Measurements from ENCODE around the gene HSPA6.
"Not testable (repeated sequence)": the region's sequence is repeated elsewhere in the genome, so short reads cannot be mapped to it uniquely, and the experiment has no call there.

Gene HSPA6

DNA sequence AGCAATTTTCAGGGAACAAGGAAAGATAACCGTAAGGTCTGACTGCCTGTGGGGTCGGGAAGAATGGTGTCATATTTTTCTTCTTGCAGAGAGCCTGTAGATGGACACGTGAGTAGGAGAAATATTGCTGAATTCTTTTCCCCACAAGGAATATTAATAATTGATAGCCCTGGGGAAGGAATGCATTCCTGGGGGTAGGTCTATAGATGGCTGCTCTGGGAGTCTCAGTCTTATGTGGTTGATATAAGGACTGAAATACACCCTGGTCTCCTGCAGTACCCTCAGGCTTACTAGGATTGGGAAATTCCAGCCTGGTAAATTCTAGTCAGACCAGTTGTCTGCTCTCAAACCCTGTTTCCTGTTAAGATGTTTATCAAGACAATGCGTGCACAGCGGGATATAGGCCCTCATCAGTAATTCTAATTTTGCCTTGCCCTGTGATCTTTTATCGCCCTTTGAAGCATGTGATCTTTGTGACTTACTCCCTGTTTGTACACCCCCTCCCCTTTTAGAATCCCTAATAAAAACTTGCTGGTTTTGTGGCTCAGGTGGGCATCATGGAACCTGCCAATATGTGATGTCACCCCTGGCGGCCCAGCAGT, 12.8 kb downstream of the HSPA6 start:
- DNase-seq, result not testable (repeated sequence)

DNA sequence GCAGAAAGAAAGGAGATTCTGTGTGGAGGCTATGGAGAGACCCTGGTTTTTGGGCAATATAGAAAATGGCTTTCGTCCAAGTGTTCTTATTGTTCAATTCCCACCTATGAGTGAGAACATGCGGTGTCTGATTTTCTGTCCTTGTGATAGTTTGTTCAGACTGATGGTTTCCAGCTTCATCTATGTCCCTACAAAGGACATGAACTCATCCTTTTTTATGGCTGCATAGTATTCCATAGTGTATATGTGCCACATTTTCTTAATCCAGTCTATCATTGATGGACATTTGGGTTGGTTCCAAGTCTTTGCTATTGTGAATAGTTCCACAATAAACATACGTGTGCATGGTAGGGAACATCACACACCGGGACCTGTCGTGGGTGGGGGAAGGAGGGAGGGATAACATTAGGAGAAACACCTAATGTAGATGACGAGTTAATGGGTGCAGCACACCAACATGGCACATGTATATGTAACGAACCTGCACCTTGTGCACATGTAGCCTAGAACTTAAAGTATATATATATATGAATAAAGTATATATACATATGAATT, 14.7 kb downstream of the HSPA6 start:
- DNase-seq, result not testable (repeated sequence)

DNA sequence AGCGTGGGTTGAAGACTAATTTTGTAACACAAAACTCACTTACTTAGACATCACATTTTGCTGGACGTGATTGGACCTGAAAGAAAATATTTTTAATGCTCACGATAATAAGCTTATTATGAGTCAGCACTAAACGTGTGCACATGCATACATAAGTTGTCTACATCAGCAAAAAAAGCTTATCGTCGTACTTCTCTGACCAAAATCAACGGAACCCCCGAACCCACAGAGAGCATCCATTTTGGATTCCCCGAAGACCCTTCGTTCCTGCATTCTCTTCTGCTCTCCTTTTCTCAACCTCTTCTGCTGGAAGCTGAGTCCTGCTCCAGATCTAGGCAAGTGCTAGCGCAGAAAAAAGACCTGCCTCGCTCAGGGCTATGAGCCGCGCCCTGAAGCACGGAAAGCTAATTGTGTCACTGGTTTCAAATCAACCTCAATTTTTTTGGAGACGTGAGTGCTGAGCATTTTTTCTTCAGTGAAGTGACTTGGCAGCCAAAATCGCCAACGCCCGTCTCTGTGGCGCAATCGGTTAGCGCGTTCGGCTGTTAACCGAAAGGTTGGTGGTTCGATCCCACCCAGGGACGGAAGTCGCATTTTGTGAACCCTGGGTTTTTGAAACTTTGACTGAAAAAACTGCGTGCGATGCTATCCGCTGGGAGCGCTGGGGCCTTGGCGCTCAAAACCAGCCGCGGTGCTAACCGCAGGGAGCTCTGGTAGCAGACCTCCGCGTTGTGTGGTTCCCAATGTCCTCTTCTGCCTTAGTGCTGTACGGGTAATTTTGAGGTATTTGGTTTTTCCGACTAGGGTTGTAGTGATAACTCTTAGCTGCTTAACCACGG, 15.6 kb downstream of the HSPA6 start:
- not testable (repeated sequence) for DNase-seq

DNA sequence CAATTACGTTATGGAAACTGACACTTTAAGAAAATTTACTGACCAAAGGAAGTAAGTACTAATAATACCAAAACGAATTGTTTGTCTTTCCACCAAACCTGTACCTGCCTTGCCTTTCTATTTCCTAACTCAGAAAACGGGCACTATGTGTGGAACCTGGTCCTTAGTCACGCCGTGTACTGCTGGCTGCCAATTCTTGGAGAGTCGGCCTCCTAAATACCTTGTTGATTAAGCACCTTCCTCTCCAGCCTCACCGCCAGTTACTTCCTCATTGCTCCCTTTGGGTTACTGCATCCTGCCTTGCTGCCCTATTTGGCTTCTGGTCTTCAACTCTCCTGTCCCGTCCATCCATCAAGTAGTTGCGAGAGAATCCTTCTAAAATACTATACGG, 16.2 kb downstream of the HSPA6 start:
- not testable (repeated sequence) for DNase-seq

DNA sequence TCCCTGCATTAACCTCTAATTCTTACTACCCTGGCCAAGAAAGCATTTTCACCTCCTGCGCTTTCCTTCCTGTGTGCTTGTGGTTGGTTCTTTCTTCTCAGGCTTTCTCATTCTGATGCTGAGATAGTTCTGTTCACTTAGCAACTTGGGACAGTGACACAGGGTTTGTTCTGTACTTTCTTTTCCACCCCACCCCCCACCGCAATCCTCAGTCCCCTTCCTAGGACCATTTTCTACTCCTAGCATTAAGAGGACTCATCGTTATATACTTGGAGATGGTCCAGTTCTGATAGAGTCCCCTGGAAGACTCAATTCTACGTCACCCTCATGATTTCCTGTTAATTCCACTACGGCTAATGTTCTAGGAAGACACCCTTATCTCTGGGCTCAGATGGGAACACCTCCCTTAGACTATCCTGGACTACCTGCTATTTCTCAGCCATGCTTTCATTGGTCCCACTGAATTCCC, 17.8 kb downstream of the HSPA6 start:
- DNase-seq, result not testable (repeated sequence)

DNA sequence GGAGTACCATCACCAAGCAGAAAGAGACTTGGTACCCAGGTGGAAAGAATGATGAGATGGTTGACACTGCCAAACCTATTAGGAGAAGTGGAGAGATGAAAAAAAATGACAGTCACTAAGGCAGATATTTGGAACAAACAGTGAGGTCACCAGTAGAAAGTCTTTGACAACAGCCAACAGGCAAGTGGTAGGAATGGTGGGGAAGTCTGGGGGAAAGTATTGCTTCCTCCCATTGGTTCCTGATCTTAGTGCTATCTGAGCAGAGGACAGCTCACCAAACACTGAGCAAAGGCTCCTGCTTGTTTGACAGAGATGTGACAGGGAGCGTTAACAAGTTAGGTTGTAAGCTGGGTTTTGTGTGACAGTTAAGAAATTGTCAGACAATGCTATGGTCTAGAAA, 18.8 kb downstream of the HSPA6 start:
- DNase-seq, result not testable (repeated sequence)

DNA sequence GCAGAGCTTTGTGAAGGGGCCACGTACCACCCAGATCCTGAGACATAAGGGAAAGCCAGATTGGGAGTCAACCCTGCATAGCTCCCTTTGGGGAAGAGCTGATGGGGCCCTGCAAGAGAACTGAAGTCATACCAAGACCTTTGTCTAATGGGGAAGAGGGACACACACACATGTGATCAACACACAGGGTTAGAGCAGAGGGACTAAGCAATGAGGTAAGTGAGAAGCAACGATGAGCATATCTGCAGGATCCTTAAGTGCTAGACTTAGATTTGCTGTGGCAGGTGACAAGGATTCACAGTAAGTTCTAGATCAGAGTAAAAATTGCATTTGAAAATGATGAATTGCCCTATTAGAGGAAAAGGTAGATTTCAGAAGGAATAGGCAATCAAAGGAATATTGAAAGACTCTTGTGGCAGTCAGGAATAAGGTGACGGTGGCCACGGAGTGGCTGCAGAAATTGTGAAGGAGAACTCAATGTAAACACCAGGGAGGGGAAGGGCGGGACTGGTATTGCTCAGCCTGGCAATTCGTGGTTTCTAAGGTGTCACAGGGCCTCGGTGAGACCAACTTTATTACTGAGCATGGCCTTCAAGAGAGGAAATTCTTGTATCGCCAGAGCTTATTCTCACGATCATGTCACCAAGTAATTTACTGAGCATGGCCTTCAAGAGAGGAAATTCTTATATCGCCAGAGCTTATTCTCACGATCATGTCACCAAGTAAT, 20.8 kb downstream of the HSPA6 start:
- DNase-seq, result not testable (repeated sequence)

DNA sequence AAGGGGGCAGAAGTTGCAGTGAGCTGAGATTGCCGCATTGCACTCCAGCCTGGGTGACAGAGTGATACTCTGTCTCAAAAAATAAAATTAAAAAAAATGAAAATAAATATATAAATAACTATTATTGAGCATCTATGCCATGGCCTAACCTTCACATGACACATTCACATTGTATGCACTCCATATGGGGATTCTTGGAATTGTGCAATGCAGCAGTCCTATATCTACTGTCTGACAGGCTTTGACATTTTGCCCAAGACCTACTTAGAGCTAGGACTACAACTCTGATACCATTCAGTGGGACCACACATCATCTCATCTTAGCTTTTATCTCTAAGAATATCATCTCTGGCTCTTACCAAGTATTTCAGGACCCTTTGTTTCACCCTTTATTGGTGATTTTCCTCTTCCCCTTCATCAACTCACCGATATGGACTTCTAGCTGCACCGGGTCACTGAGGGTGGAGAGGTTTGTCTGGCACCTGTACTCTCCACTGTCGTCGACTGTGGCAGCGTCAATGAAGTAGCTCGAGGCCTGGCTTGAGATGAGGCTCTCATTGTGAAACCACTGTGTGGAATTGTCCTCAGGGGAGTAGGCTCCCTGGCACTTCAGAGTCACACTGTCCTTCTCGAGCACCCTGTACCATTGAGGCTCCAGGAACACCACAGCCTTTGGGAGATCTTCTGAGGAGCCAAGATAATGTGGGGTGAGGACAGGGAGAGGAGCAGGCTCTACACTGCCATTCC, 23.8 kb downstream of the HSPA6 start:
- not testable (repeated sequence) for DNase-seq

DNA sequence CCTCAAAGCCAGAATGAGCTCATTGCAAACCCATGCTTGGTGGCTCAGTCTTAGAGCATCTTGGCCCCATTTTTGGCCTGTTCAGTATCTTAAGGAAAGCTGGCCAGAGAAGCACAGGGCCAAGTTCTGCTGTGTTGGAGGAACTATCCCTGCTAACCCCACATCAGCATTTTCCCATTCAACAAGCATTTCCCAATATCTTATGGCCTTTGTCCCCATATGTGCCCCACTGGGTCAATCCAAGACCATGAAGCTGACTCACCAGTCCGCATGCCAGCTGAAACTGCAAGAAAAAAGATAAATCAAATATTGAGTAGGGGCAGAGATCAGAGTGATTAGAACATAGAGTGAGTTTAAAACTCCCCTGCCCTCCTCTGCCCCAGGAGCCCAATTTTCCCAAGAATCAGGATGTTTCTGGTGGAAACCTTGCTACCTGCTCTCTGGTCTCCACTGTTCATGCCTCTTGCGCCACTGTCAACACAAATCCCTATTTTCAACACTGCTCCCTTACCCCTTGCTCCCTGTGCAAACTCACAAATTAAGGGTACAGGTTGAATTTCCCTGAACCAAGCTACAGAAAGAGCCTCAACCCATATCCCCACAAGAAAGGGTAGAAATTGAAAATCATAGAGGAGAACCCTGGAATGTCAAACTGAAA, 24.5 kb downstream of the HSPA6 start:
- not testable (repeated sequence) for DNase-seq

DNA sequence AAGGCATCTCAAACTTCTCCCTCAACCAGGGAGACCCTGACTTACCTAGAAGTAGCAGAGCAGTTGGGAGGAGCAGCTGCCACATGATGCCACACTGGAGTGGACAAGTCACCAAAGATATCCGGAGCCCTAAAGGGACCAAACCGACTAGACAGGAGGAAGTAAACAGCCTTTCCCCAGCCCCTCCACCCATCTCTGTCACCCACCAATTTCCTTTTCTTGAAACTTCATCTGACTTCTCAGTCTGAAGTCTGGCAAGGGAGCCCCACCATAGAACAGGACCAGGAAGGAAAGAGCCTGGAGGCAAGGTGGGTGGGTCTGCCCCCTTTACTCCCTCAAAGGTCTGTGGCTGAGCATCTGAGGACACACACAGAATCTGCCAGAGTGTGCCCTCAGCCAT, 25.3 kb downstream of the HSPA6 start, which contains the start of gene FCGR3A:
Gene FCGR3A (minus strand): TSS at position 167 of the 400 bp plus-strand sequence. CDS start 82 bp downstream, at position 85.
- no peak for DNase-seq

DNA sequence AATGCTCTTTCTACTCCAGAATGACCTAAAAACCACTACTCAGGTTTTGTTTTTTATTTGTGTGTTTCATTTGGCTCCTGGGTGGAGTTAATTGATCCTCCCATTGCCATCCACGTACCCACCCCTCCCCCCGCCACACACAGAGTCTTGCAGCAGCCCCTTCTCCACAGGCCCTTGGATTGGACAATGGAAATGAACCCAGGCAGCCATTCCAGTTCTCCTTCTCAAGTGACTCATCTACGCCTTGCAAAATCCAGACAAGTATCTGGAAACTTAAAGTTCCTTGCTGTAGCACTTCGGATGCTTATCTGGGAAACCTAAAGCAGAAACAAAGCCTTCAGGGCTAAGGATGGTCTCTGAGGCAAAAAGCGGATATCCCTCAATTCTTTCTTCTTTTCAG, 26.6 kb downstream of the HSPA6 start:
- DNase-seq, result not testable (repeated sequence)

DNA sequence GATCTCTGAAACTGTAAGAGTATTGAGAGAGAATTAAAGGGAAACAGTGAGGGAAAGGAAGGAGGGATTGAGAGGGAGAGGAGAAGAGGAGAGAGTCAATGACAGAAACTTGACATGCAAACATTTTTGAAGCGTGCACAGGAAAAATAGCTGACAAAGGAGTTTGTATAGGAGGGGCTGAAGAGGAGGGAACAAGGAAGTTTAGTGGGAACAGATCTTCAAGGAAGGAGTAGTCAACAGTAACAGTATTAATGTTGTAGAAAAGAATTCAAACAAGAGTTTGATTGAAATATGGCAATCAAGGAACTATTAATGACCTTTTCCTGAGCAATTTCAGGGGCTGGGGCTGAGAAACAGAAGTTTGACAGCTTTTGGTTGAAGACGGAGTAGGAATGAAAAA, 29.3 kb downstream of the HSPA6 start:
- DNase-seq, result not testable (repeated sequence)

DNA sequence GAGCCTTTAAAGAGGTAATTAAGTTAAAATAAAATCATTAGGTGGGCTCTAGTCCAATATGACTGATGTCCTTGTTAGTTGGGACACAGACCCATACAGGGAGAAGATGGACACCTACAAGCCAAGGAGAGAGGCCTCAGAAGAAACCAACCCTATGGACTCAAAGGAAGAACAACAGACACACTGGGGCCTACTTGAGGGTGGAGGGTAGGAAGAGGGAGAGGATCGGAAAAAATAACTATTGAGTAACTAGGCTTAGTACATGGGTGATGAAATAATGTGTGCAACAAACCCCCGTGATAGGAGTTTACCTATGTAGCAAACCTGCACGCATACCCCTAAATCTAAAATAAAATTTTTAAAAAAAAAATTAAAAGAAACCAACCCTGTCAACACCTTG, 30.0 kb downstream of the HSPA6 start:
- DNase-seq, result not testable (repeated sequence)

DNA sequence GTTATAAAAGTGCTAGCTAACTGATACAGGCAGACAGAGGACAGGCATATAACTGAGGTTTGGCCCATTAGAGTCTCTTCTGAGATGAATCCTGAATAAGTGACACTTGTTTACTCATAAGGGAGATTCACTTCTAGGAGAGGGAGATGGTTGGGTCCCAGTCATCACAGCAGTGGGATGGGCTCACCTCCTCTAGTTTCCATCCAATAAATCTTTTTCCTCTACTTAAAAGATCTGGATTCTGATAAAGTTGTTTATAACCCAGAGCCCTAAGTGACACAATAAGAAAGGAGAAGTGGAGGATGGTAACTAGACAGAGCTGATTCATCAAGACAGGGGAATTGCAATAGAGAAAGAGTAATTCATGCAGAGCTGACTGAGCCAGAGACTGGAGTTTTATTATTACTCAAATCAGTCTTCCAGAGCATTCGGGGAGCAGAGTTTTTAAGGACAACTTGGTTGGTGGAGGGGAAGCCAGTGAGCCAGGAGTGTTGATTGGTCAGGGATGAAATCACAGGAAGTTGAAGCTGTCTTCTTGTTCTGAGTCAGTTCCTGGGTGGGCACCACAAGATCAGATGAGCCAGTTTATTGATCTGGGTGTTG, 30.6 kb downstream of the HSPA6 start:
- not testable (repeated sequence) for DNase-seq

DNA sequence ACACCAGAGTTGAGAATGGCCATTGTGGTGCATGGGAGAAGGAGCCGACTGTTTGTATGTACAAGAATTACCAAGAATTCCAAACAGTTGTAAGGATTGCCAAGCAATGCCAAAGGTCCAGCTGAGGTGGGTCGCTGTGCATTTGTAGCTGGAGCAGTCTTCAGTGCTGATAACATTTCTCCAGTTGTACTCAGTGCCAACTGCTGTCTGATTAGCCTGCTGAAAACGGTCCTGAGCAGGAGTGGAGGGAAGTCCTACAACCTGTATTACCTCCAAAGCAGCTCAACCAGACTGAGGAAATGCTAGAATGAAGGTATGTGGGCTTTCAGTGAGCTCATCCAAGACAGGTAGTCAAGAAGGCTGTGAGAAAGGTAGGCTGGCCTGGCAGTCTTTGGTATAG, 31.8 kb downstream of the HSPA6 start:
- not testable (repeated sequence) for DNase-seq

DNA sequence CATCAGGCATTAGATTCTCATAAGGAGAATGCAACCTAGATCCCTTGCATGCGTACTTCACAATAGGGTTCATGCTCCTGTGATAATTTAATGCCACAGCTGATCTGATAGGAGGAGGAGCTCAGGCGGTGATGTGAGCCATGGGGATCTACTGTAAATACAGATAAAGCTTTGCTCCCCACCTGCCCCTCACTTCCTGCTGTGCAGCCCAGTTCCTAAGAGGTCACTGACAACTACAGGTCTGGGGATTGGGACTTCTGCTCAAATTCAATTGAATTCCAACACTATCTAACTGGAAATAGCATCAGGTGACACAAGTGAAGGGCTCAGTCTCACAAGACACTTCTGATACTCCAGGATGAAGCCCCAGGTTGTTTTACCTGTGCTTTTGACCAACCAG, 32.6 kb downstream of the HSPA6 start:
- not testable (repeated sequence) for DNase-seq

DNA sequence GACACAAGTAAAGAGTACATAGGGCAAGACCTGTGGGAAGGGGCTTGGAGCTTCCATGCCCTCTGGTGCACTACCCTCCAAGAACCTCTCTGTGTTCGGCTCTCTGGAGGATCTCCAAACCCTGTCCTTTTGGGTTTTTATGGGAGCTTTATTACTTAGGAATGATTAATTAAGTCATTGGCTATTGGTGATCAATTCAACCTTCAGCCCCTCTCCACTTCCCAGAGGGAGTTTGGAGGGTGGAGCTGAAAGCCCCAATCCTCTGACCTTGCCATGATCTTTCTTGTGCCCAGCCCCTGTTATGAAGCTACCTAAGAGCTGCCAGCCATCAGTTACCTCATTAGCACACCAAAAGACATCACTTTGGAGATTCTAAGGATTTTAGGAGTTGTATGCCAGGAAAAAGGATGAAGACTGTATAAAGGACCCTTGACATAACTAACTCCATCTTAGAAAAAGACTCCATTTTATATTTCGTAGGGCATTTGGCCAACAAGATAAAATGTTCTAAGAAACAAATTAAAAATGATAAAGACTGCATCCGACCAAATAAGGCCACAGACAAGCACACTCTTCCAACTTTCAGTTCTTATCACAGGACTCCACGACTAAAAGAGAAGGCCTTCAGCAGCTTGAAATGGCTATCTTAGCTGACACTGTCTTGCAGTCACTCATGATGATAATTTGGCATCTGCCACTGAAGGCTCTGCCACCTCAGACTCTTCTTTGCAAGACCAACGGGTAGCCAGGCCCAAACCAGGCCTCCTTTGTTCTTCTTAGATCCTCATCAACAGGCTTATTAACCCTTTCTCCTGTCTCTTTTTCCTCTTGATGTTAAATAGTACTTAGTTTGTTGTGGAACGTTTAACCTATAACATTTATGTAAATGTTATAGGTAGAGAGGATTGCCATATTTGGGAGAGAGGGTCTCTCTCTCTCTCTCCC, 33.4 kb downstream of the HSPA6 start:
- not testable (repeated sequence) for DNase-seq

DNA sequence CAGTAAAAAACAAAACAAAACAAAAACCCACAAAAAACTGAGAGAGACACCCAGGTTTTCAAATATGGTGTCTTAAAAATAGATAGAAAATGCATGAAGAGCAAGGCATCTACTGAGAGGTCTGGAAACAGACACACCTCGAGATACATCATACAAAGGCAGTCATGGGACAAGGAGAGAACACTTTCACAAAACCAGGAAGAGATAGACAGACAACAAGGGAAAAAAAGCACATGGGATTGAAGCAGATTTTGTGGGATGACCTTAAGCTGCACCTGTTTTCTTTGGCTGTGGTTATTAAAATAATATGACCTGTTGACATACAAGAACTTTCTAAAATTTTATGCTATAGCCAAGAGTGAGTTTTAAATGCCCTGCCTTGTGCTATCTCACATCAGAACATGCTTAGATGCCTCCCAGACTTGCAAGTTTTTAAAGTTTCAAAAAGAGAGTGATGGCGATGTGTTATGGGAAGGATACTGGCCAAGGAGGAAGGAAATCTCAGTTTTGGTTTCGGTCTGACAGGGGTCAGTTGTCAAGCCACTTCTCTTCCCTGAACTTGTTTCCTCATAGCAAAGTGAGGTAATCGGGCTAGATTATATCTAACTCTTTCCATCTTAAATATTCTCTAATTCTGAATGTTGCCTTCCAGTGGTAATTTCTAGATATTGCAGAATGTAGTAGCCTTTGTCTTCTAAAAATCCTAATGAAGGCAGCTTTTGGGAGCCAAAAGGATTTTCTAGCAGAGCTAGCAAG, 36.8 kb downstream of the HSPA6 start:
- not testable (repeated sequence) for DNase-seq

DNA sequence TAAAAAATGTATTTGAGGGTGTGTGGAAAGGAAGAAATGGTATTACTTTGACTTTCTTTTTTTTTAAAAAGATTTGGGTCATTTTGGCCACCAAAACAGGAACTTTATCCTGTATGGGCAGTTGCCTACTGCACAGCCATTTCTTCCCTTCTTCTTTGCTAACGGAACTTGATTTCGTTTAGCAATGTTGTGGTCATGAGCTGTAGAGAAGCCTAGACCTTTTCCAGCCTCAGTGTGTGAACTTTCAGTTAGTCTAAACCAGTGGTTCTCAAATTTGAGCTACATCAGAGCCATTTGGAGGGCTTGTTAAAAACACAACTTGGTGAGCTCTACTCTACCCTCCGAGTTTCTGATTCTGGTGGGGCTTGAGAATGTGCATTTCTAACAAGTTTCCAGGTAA, 38.1 kb downstream of the HSPA6 start:
- not testable (repeated sequence) for DNase-seq
